ENCODE data around the gene GCDH.
A peak's percentile ranks its signal among the peaks of the same experiment; 100 is the strongest.

GCDH gene

GRCh38 chr19:12940897-12941296, 49.9 kb downstream of the GCDH start:
- no peak for DNase-seq (ENCODE audit: low read depth)

- DNase-seq (ENCODE audit: low read depth): no peak
Measured at GRCh38 chr19:12943437-12944044, 52.6 kb downstream of the GCDH start.

GRCh38 chr19:12944104-12944674, 53.2 kb downstream of the GCDH start:
- no peak for DNase-seq (ENCODE audit: low read depth)

GRCh38 chr19:12945479-12946091, 54.6 kb downstream of the GCDH start, which contains the start of gene RAD23A:
RAD23A (plus strand) TSS chr19:12945862; CDS start chr19:12945949, 87 bp downstream.
- DNase-seq (ENCODE audit: low read depth): peak; percentile 99

- DNase-seq (ENCODE audit: low read depth): no peak
Measured at GRCh38 chr19:12946092-12946721, 55.2 kb downstream of the GCDH start.

GRCh38 chr19:12946731-12947496, 56.0 kb downstream of the GCDH start:
- no peak for DNase-seq (ENCODE audit: low read depth)

GRCh38 chr19:12947702-12948611, 57.0 kb downstream of the GCDH start:
- DNase-seq (ENCODE audit: low read depth): no peak

GRCh38 chr19:12948612-12949362, 57.8 kb downstream of the GCDH start:
- no peak for DNase-seq (ENCODE audit: low read depth)

Measured in stimulated activated CD8-positive, alpha-beta memory T cell treated with anti-CD3 and anti-CD28 coated beads, Interleukin-15, amount 100 ng/mL, for 24 hours (primary cell).